Retinal pigment epithelial cell (primary cell): ENCODE data around the gene CEBPB.

Experiments used
- DNase-seq: peaks from one replicate; pipeline ENCODE4 v3.0.0-alpha.2; 2010; ENCODE audit warnings: low read depth
- H3K4me3 ChIP-seq: 2 replicates; pipeline ENCODE4 v1.5.1; 2011; ENCODE audit warnings: mild to moderate bottlenecking, low read length, control low read depth, moderate library complexity
- TF ChIP-seq, protein P1 (sequence below): conservative IDR thresholded peaks from 2 replicates; pipeline ENCODE4 v1.5.1; 2011; ENCODE audit warnings: low read depth, low read length, control low read depth, inconsistent platforms

Gene CEBPB

DNA sequence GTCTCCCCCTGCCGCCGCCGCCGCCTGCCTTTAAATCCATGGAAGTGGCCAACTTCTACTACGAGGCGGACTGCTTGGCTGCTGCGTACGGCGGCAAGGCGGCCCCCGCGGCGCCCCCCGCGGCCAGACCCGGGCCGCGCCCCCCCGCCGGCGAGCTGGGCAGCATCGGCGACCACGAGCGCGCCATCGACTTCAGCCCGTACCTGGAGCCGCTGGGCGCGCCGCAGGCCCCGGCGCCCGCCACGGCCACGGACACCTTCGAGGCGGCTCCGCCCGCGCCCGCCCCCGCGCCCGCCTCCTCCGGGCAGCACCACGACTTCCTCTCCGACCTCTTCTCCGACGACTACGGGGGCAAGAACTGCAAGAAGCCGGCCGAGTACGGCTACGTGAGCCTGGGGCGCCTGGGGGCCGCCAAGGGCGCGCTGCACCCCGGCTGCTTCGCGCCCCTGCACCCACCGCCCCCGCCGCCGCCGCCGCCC lies 474 bp downstream of the CEBPB start:
- TF ChIP-seq, protein P1, sequence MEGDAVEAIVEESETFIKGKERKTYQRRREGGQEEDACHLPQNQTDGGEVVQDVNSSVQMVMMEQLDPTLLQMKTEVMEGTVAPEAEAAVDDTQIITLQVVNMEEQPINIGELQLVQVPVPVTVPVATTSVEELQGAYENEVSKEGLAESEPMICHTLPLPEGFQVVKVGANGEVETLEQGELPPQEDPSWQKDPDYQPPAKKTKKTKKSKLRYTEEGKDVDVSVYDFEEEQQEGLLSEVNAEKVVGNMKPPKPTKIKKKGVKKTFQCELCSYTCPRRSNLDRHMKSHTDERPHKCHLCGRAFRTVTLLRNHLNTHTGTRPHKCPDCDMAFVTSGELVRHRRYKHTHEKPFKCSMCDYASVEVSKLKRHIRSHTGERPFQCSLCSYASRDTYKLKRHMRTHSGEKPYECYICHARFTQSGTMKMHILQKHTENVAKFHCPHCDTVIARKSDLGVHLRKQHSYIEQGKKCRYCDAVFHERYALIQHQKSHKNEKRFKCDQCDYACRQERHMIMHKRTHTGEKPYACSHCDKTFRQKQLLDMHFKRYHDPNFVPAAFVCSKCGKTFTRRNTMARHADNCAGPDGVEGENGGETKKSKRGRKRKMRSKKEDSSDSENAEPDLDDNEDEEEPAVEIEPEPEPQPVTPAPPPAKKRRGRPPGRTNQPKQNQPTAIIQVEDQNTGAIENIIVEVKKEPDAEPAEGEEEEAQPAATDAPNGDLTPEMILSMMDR: no peak
- peak overlapping the region; percentile 97 for H3K4me3 ChIP-seq
- no peak for DNase-seq

GRCh38 chr20:50191544-50192363 lies 1.1 kb downstream of the CEBPB start:
- DNase-seq: no peak
- TF ChIP-seq, protein P1: peak; percentile 28
- H3K4me3 ChIP-seq: peak overlapping the region; percentile 97

- peak overlapping the region; percentile 97 for H3K4me3 ChIP-seq
- TF ChIP-seq, protein P1: no peak
- peak; percentile 67 for DNase-seq
Measured at GRCh38 chr20:50192364-50193198, 2.0 kb downstream of the CEBPB start.

GRCh38 chr20:50193199-50193835 lies 2.7 kb downstream of the CEBPB start:
- H3K4me3 ChIP-seq: peak overlapping the region; percentile 97
- DNase-seq: no peak
- TF ChIP-seq, protein P1: peak; percentile 0

GRCh38 chr20:50193836-50194421 lies 3.3 kb downstream of the CEBPB start:
- no peak for DNase-seq
- H3K4me3 ChIP-seq: peak overlapping the region; percentile 97

DNA sequence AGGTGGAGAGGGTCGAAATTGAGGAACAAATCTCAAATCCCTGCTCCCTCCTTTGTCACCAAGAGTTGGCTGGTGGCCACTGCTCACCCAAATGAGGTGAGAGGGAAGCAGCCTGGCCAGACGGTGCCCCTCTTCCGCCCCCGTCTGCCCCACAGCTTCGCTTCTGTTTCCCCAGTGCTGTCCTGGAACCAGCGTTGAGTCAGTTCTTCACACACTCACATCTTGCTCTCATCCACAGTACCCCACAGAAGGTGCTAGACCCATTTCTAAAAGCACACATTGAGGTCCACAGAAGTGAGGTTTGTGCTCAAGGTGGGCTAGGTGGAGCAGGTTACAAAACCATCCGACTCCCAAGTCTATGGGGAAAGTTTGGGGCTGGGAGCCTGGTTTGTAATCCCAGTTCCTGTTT lies 3.8 kb downstream of the CEBPB start:
- TF ChIP-seq, protein P1: no peak
- DNase-seq: no peak
- peak overlapping the region; percentile 97 for H3K4me3 ChIP-seq

More at GRCh38 chr20:50193836-50194421, 3.3 kb downstream of the CEBPB start:
- TF ChIP-seq, protein P1: no peak
